MV-4-11 (cell line): ENCODE results near the gene ERVFRD-1.
"Not testable (repeated sequence)": the region's sequence is repeated elsewhere in the genome, so short reads cannot be mapped to it uniquely, and the experiment has no call there.

ENCODE experiments used
- DNase-seq: peaks from one replicate; lab custom pipeline; 2025; lab: John Stamatoyannopoulos, UW

The ERVFRD-1 gene

GRCh38 chr6:11091141-11091540 is 20.4 kb downstream of the ERVFRD-1 start:
- DNase-seq = peak; percentile 54

GRCh38 chr6:11089695-11090094 is 21.8 kb downstream of the ERVFRD-1 start:
- DNase-seq = no peak

GRCh38 chr6:11087141-11087812 is 24.2 kb downstream of the ERVFRD-1 start:
- DNase-seq = not testable (repeated sequence)

GRCh38 chr6:11085758-11086435 is 25.6 kb downstream of the ERVFRD-1 start:
- no peak for DNase-seq

GRCh38 chr6:11083956-11084355 is 27.6 kb downstream of the ERVFRD-1 start:
- no peak for DNase-seq

- DNase-seq = no peak
Observed at GRCh38 chr6:11083491-11083890, 28.0 kb downstream of the ERVFRD-1 start.

GRCh38 chr6:11080296-11080695 is 31.2 kb downstream of the ERVFRD-1 start:
- DNase-seq = no peak

GRCh38 chr6:11078266-11078665 is 33.3 kb downstream of the ERVFRD-1 start:
- DNase-seq = no peak

GRCh38 chr6:11076540-11076939 is 35.0 kb downstream of the ERVFRD-1 start:
- no peak for DNase-seq

GRCh38 chr6:11072101-11072500 is 39.4 kb downstream of the ERVFRD-1 start:
- no peak for DNase-seq

- no peak for DNase-seq
Observed at GRCh38 chr6:11069760-11070159, 41.8 kb downstream of the ERVFRD-1 start.

GRCh38 chr6:11067348-11067747 is 44.2 kb downstream of the ERVFRD-1 start:
- DNase-seq = no peak

GRCh38 chr6:11066505-11067347 is 44.8 kb downstream of the ERVFRD-1 start:
- no peak for DNase-seq

GRCh38 chr6:11065436-11066202 is 45.9 kb downstream of the ERVFRD-1 start:
- DNase-seq = no peak

GRCh38 chr6:11064836-11065235 is 46.7 kb downstream of the ERVFRD-1 start:
- no peak for DNase-seq

- DNase-seq = no peak
Observed at GRCh38 chr6:11062715-11063114, 48.8 kb downstream of the ERVFRD-1 start.

- DNase-seq = no peak
Observed at GRCh38 chr6:11062083-11062482, 49.4 kb downstream of the ERVFRD-1 start.

- no peak for DNase-seq
Observed at GRCh38 chr6:11058406-11058805, 53.1 kb downstream of the ERVFRD-1 start.

GRCh38 chr6:11056871-11057270 is 54.7 kb downstream of the ERVFRD-1 start:
- DNase-seq = no peak

- no peak for DNase-seq
Observed at GRCh38 chr6:11055127-11055627, 56.3 kb downstream of the ERVFRD-1 start.

- DNase-seq = no peak
Observed at GRCh38 chr6:11054722-11055121, 56.8 kb downstream of the ERVFRD-1 start.

- no peak for DNase-seq
Observed at GRCh38 chr6:11053307-11053706, 58.2 kb downstream of the ERVFRD-1 start.
